ENCODE data around the gene RERG.
"Not testable (repeated sequence)": the region's sequence is repeated elsewhere in the genome, so short reads cannot be mapped to it uniquely, and the experiment has no call there.

RERG gene

GRCh38 chr12:15220915-15221885, at the start of gene RERG:
Gene RERG (minus strand): TSS chr12:15221417. CDS start chr12:15217489, 3,928 bp downstream.
- peak; percentile 57 to 58 for DNase-seq (ENCODE audit: low read depth in 2 of 2)

DNA sequence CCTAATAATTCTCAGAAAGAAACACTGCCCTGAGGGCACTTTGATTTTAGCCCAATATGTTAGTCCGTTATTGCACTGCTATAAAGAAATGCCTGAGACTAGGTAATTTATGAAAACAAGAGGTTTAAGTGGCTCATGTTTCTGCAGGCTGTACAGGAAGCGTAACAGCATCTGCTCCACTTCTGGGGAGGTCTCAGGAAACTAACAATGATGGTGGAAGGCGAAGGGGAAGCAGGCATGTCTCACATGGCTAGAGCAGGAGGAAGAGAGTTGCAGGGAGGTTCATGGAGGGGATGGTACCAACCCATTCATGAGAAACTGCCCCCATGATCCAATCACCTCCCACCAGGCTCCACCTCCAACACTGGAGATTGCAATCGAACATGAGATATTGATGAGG, 49.4 kb upstream of the RERG start:
- no peak for DNase-seq (ENCODE audit: low read depth in 2 of 2)

GRCh38 chr12:15268927-15269552, 47.8 kb upstream of the RERG start:
- peak in 1 of 2 donors; percentile 1 for DNase-seq (ENCODE audit: low read depth in 2 of 2)

DNA sequence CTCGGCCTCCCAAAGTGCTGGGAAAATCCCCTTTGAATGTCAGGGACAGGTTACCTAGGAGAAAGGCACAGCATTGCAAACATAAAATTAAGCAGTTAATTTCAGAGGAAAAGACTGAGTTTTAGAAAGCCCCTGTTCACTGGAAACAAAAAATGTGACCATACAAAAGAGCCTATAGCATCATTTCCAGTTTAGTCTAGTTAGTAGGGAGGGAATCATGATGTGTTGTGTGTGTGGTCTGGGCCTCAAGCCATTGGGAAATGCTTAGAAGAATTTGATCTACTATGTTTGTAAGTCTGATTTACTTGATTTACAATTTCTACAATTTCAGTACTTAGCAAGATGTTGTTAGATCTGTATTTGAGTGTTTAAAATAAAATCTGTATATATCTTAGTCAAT, 47.1 kb upstream of the RERG start:
- no peak for DNase-seq (ENCODE audit: low read depth in 2 of 2)

DNA sequence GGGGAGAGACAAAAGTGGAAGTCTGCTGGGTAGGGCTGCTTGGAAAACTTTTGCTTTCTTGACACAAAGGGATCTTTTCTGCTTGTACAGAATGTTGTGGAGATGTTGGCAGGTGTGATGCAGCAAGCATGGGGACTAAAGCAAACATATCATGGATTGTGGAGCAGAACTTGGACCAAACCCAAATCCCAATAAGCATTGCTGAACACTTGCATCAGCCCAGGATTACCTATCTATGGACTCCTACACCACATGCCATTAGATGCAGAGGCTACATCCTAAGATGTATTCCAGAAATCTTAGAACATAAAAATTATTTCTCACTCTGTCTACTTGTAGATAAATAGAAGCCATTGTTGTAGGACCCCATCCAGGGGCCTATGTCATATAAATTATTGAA, 44.7 kb upstream of the RERG start:
- DNase-seq (ENCODE audit: low read depth in 2 of 2) = no peak

DNA sequence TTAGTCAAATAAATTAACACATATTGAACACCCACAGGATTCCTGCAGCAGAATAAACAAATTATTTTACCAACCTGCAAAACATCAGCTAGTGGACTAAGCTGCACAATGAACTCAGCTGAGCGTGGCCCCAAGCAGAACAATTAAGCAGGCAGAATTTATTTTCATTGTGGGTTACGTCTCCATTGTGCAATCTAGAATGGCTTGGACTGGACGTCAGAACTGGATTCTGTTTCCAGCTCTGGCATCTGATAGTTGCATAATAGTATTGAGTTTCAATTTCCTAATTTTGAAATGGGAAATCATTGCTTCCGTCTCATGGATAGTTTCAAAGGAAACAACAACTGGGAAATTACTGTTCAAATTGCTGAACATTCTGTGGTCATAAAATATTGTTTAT, 35.5 kb upstream of the RERG start:
- DNase-seq (ENCODE audit: low read depth in 2 of 2) = no peak

DNA sequence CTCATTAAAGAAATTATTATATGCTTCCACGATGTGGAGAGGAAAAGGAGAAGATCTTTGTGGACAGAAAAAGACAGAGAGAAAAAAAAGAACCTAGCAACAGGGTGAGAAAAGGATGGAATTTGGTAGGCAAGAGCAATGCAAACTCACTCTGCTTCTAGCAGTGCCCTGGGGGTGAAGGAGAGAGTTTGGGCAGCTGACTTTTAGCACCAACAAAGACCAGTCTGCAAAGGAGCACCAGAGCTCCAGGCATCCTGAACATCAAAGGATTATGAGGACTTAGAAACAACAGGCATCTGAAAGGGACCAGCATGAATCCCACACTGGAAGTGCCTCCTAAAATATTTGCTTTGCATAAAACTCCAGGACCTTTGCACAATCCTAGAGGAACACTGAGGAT, 32.8 kb upstream of the RERG start:
- DNase-seq (ENCODE audit: low read depth in 2 of 2) = no peak

DNA sequence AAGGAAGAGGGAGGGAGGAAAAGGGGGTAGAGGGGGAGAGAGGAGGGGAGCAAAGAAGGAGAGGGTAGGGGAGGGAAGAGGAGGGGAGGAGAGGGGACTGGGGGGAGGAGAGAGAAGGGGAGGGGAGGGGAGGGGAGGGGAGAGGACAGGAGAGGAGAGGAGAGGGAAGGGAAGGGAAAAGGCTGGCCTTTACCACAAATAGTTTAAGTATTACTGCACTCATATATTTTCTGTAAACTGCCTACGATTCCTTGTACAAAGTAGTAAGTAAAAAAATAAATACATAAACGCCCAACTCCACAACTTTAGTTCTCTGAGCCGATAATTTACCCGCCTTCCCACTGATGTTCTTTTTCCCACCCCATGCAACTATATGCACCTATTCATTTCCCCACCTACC, 23.7 kb upstream of the RERG start:
- no peak for DNase-seq (ENCODE audit: low read depth in 2 of 2)

GRCh38 chr12:15244341-15244740, 23.1 kb upstream of the RERG start:
- no peak for DNase-seq (ENCODE audit: low read depth in 2 of 2)

DNA sequence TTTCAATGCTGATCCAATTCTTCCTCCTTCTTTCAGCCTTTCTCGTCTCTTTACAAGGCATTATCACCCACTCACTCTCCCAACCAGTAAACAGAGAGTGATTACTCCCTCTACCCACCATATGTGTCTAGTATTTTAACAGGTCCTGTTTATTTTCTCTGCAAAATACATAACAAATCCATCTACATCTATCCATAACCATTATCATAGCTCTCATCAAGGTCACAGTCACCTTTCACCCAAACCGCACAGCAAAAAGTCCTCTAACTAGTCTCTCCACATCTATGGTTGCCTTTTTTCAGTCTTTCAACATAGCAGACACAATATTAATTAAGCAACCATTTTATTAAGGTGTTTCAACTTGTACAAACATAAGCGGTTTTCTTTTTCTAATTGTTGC, 21.9 kb upstream of the RERG start:
- no peak for DNase-seq (ENCODE audit: low read depth in 2 of 2)

DNA sequence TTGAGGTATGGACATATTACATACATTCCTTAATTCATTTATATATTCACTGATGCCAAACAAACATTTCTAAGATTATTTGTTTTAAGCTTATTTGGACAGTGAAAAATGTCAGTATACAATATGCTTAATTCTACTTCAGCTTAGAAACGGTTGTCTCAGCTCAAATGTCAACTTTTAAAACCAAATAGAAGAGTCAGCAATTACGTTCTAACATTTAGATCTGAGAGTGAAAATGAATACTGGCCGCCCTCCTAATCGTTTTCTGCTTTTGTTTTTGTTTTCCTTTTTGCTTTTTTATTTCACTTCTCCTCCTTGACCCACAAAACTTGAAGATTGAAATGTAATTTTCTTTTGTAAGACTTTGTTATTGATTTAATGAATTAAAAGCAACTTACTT, 19.7 kb upstream of the RERG start:
- DNase-seq (ENCODE audit: low read depth in 2 of 2) = no peak

GRCh38 chr12:15234508-15234907, 13.3 kb upstream of the RERG start:
- no peak for DNase-seq (ENCODE audit: low read depth in 2 of 2)

GRCh38 chr12:15234011-15234410, 12.8 kb upstream of the RERG start:
- DNase-seq (ENCODE audit: low read depth in 2 of 2) = no peak

DNA sequence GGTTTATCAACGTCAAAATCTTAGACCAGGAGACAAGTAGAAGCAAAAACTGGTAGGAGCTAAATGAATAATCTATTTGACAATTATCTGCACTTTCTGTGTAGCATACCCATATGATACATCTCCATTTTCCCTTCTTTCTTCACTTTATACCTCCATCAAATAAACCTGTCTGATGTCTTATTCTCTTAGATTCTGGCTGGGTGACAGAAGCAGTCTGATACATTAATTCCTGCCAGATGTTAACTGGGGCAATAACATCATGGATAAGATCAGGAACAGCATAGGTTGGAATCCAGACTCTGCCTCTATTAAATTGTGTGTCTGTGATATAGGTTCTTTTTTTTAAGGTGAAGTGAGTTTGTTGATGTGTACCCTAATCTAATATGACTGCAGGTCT, 11.7 kb upstream of the RERG start:
- DNase-seq (ENCODE audit: low read depth in 2 of 2) = no peak

DNA sequence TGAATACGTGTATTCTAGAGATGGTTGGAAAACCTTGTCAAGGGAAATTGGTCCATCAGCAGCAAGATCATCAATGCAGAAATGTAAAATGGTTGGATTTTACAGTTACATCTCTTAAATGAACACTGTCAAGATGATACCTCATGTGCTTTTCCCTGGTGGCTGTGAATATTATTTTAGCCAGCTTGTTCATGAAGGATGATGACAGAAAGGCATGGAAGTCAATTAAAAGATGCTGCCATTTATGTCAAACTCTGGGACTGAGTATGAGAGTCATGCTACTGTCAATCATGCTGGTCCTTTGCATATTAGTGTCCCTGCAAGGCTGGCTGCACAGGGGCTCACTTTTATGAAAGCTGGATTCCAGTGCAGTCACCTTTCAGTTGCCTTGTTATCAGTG, 10.3 kb upstream of the RERG start:
- no peak for DNase-seq (ENCODE audit: low read depth in 2 of 2)

DNA sequence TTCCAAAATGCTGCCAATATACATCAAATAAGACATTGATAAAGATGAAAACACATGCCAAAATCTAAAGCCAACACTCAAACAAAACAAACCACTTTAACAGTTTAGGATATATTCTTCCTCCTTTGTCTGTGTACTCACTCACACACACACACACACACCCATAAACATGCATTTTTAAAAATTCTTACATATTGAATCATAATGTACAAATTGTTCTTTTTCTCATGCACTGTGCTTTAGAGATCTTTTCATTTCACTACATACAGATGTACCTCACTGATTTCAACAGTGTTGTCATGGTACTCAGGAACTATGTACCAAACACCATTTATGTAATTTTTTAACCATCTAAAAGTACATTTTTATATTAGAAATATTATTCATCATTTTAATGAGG, 9.5 kb upstream of the RERG start:
- DNase-seq (ENCODE audit: low read depth in 2 of 2) = no peak

DNA sequence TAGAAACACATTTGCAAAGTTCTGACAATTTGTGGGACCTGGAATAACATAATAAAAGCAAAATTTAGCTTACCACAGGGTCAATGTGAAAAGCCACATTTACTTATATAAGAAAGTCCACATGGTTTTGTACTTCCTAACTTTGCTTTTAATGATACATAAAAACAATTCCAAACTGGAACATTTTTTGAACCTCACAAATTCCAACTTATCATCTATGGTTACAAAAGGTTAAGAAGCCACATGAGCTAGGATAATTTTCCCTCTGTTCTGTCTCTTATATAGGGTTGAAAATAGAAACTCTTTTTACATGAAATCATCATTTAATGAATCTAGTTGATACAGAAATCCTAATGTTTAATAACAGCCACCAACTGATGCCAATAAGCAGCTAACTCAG, 8.9 kb upstream of the RERG start:
- DNase-seq (ENCODE audit: low read depth in 2 of 2) = no peak

DNA sequence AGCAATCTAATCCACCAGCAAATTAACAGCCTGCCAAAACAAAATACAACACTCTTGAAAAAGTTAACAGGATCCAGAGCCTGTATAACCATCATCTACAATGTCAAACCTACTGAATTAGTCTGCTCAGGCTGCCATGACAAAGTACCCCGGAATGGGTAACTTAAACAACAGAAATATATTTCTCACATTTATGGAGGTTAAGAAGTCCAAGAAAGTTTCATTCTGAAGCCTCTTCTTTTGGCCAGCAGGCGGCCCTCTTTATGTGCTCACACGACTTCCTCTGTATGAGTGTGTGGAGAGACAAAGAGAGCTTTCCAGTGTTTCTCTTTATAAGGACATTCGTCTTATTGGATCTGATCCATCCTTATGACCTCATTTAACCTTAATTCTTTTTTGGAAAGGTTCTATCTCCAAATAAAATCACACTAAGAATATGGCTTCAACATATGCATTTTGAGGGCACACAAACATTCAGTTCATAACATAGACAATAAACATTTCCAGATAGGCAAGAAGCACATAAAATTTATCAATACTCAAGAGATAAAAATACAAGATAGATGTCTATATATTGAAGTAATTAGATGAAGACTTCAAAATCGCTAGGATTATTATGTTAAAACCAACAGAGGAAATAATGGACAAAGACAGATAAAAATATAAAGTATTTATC, 5.9 kb upstream of the RERG start:
- no peak for DNase-seq (ENCODE audit: low read depth in 2 of 2)

- not testable (repeated sequence) for DNase-seq (ENCODE audit: low read depth in 2 of 2)
Observed at GRCh38 chr12:15225863-15226218, 4.6 kb upstream of the RERG start.

DNA sequence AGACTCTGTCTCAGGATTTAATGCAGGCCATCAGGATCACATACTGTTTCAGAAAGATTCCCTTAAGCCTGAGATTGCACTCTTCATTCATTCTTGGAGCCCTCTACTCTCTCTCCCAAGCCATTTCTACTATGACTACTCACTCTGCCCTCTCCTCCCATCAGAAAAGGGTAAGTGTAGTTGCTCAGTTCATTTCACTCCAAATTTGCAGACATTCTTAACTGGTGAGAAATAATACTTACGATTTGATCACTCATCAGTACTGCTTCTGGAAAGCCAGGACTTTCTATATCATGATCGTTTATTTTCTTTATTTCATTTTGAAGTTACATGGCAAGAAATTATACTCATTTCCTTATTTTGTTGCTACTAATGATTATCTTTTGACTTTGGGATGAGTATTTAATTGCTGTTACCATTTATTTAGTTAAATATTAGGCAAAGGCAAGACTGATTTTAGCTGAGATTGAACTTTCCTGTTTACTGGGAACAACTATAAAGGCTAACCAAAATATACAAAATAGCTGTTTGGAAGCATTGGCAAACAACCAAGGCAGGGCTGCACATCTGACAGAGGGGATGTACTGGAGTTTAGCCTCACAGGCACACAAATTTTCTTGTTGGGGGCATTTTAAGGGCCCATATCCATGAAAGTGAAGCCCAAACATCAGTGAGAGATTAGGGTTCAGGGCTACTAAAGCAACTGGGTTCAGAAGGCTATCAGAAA, 4.1 kb upstream of the RERG start:
- no peak for DNase-seq (ENCODE audit: low read depth in 2 of 2)

GRCh38 chr12:15222219-15222618, 1.0 kb upstream of the RERG start:
- no peak for DNase-seq (ENCODE audit: low read depth in 2 of 2)

DNA sequence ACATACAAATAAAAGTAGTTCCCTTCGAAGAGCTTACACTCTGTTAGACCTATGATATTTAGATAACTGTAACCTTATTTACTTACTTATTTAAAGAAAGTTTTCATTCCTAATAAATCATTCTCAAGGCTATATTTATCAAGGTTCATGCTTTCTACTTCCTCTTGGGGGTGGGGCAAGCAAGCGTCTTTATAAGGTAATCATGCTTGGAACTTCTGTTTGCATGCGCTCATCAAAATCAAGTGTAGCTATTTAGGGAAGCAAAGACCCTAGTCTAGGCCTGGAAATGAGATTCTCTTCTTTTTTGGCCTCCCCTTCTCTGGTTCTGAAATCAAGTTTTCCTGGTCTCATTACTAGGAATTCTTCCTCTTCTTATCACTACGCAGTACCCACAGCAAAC, 766 bp downstream of the RERG start:
- DNase-seq (ENCODE audit: low read depth in 2 of 2) = no peak
